T-helper 22 cell (primary cell): Measurements from ENCODE around the gene JARID2.

ENCODE experiments used
- DNase-seq: peaks from one replicate; pipeline ENCODE4 v3.0.0-alpha.2; 2020; ENCODE audit warnings: low read depth

JARID2 gene

GRCh38 chr6:15376900-15377487 is 131.1 kb downstream of the JARID2 start:
- DNase-seq: no peak

GRCh38 chr6:15378272-15378671 is 132.4 kb downstream of the JARID2 start:
- no peak for DNase-seq

- no peak for DNase-seq
These were observed 133.0 kb downstream of the JARID2 start for GRCh38 chr6:15378866-15379265.

- DNase-seq: no peak
These were observed 134.5 kb downstream of the JARID2 start for GRCh38 chr6:15380351-15380750.

GRCh38 chr6:15382089-15382488 is 136.2 kb downstream of the JARID2 start:
- no peak for DNase-seq

- no peak for DNase-seq
These were observed 136.8 kb downstream of the JARID2 start for GRCh38 chr6:15382712-15383111.

GRCh38 chr6:15384901-15385300 is 139.0 kb downstream of the JARID2 start:
- DNase-seq: no peak

- no peak for DNase-seq
These were observed 139.7 kb downstream of the JARID2 start for GRCh38 chr6:15385521-15385920.

GRCh38 chr6:15386110-15386755 is 140.4 kb downstream of the JARID2 start:
- no peak for DNase-seq

- DNase-seq: no peak
These were observed 140.9 kb downstream of the JARID2 start for GRCh38 chr6:15386756-15387112.

GRCh38 chr6:15387118-15387517 is 141.2 kb downstream of the JARID2 start:
- DNase-seq: no peak

- no peak for DNase-seq
These were observed 143.4 kb downstream of the JARID2 start for GRCh38 chr6:15389084-15389764.

GRCh38 chr6:15389765-15390723 is 144.2 kb downstream of the JARID2 start:
- no peak for DNase-seq

GRCh38 chr6:15391500-15391899 is 145.6 kb downstream of the JARID2 start:
- DNase-seq: no peak

GRCh38 chr6:15392182-15392581 is 146.3 kb downstream of the JARID2 start:
- no peak for DNase-seq

- no peak for DNase-seq
These were observed 147.7 kb downstream of the JARID2 start for GRCh38 chr6:15393605-15394004.

GRCh38 chr6:15395087-15395486 is 149.2 kb downstream of the JARID2 start:
- no peak for DNase-seq

GRCh38 chr6:15396808-15397207 is 150.9 kb downstream of the JARID2 start:
- DNase-seq: no peak

- no peak for DNase-seq
These were observed 152.9 kb downstream of the JARID2 start for GRCh38 chr6:15398633-15399275.

- no peak for DNase-seq
These were observed 154.0 kb downstream of the JARID2 start for GRCh38 chr6:15399641-15400470.

GRCh38 chr6:15400572-15401004 is 154.7 kb downstream of the JARID2 start:
- no peak for DNase-seq
